Activated naive CD4-positive, alpha-beta T cell treated with anti-CD3 and anti-CD28 coated beads, Interleukin-2, amount 10 ng/mL, durations not matched to agents 7 days and 5 days (primary cell): Measurements from ENCODE around the gene PIM3.

Experiments used
- CTCF ChIA-PET: fragments of 350-600 bp; sonication (Branson Sonifier 250); formaldehyde crosslinking; loops from one replicate; lab custom pipeline; 2021; ENCODE audit warnings: antibody characterized with exemption; lab: Charles Lee
- DNase-seq: peaks from one replicate; pipeline ENCODE4 v3.0.0-alpha.2; 2020
- H3K27ac Mint-ChIP-seq: one replicate; pipeline ENCODE4 v1.8.0; 2021; ENCODE audit warnings: mild to moderate bottlenecking, moderate library complexity, mixed read lengths
- H3K27me3 Mint-ChIP-seq: one replicate; pipeline ENCODE4 v1.8.0; 2021; ENCODE audit warnings: mild to moderate bottlenecking, mixed read lengths
- H3K36me3 Mint-ChIP-seq: one replicate; pipeline ENCODE4 v1.8.0; 2021; ENCODE audit warnings: mixed read lengths
- H3K4me1 Mint-ChIP-seq: one replicate; pipeline ENCODE4 v1.8.0; 2021; ENCODE audit warnings: mixed read lengths
- H3K4me3 Mint-ChIP-seq: one replicate; pipeline ENCODE4 v1.8.0; 2021; ENCODE audit warnings: mild to moderate bottlenecking, moderate library complexity, mixed read lengths
- H3K9me3 Mint-ChIP-seq: one replicate; pipeline ENCODE4 v1.8.0; 2021; ENCODE audit warnings: mixed read lengths

PIM3 gene

DNA sequence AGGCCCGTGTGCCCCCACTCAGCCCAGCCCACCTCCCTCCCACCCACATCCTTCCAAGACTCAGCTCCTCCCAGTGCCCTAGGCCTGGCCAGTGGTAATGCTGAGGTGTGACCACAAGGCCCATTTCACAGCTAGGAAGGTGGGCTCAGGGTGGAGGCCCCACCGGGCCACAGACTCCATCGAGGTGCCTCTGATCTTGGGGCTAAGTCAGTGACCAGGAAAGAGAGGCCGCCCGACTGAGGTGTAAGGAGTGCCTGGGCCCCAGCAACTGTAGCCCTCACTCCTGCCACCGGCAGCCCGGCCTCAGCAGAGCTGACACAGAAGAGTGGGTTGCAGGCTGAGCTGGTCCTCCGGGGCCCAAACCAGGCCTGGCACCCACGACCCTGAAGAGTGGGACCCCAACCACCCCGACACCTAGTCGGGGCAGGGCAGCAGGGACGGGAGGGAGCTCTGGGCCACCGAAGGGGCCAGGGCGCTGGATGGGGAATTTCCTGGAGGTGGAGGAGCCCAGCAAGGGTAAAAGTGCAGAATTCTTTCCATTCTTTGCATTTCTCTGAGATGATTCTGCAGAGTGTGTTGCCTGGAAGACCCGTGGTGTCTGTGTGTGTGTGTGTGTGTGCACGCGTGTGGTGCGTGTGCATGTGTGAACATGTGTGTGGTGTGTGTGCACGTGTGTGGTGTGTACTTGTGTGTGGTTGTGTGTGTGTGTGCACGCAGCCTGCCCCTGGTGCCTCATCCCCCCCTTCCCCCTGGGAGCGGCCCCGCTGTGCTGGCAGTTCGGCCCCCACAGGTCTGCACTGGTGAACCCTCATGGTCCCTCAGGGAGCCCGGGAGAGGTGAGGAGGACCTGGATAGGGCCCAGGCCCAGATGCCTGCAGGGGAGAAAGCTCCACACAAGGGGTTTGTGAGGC is 8.3 kb upstream of the PIM3 start:
- DNase-seq = no peak
- Mint-ChIP-seq H3K36me3 (no peaks in the 10 kb centered on the region), H3K4me3 (no peak overlapping the region), H3K27ac (no peak overlapping the region), H3K4me1 (peaks cover 2% of the 10 kb centered on the region), H3K27me3 (no peaks in the 10 kb centered on the region), H3K9me3 (no peaks in the 10 kb centered on the region)
- CTCF ChIA-PET = interaction anchor here (0.7 kb wide), 1 partner anchor 25 kb away, joined by 3 read pairs; no protein-coding TSS in a partner anchor

DNA sequence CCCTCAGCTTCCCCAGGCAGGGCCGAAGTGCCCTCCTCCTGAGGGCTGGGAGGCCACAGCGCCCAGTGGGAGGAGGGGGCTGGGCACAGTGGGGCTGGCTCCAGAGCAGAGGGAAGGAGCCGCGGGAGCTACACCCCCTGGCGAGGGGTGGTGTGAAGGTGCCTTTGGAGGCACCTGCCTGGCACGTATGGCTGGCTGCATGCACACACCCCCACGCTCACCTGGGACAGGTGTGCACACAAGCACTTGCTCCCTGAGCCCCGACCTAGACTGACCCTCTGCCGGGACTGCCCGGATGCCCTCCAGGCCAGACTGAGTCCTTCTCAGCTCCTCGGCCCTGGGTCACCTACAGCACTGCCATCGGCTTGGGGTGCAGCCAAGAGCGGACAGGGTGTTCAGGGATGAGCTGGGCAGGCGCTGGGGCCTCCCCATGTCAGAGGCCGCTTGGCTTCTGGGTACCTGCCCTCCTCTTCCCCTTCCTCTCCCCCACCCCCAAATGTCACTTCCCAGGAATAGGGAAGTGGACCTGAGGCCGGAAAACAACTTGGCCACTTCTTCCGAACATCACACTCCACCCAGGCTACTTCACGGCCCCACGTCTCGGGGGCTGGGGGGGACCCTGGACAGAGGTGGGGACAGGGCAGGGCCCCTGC is 7.4 kb upstream of the PIM3 start:
- Mint-ChIP-seq H3K4me1 (peaks cover 2% of the 10 kb centered on the region), H3K27me3 (no peaks in the 10 kb centered on the region), H3K27ac (no peak overlapping the region), H3K36me3 (no peaks in the 10 kb centered on the region), H3K9me3 (no peaks in the 10 kb centered on the region), H3K4me3 (no peak overlapping the region)
- CTCF ChIA-PET = no interaction called here
- DNase-seq = no peak

GRCh38 chr22:49953680-49954344 is 6.8 kb upstream of the PIM3 start:
- Mint-ChIP-seq H3K27ac (no peak overlapping the region), H3K36me3 (no peaks in the 10 kb centered on the region), H3K27me3 (no peaks in the 10 kb centered on the region), H3K9me3 (no peaks in the 10 kb centered on the region), H3K4me3 (no peak overlapping the region), H3K4me1 (peaks cover 2% of the 10 kb centered on the region)
- DNase-seq = no peak
- CTCF ChIA-PET = no interaction called here

DNA sequence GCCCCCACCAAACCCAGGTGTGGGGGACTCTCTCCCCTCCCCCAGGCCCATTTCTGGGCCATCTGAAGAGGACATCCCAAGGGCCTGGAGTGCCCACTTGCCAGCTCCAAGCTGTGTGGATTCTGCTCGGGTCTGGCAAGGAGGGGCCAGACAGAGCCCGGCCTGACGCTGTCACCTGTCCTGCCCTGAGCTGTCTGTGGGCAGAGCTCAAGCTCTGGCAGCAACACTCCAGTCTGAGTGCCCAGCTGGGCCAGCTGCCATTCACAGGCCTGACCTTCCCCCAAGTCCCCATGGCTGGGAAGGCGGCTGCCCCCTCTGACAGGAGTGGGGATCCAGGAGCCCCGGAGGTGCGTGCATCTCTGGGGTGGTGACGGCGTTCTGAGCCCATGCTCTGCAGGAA is 6.2 kb upstream of the PIM3 start:
- no peaks in the 10 kb centered on the region for H3K9me3 Mint-ChIP-seq
- H3K36me3 Mint-ChIP-seq = no peaks in the 10 kb centered on the region
- no peak overlapping the region for H3K27ac Mint-ChIP-seq
- DNase-seq = no peak
- H3K4me3 Mint-ChIP-seq = no peak overlapping the region
- H3K4me1 Mint-ChIP-seq = peaks cover 7% of the 10 kb centered on the region
- CTCF ChIA-PET = no interaction called here
- no peaks in the 10 kb centered on the region for H3K27me3 Mint-ChIP-seq

- H3K27ac Mint-ChIP-seq = no peak overlapping the region
- peaks cover 11% of the 10 kb centered on the region for H3K4me1 Mint-ChIP-seq
- no peaks in the 10 kb centered on the region for H3K36me3 Mint-ChIP-seq
- H3K9me3 Mint-ChIP-seq = no peaks in the 10 kb centered on the region
- no peak overlapping the region for H3K4me3 Mint-ChIP-seq
- H3K27me3 Mint-ChIP-seq = no peaks in the 10 kb centered on the region
- CTCF ChIA-PET = no interaction called here
- DNase-seq = no peak
These were observed 5.5 kb upstream of the PIM3 start for GRCh38 chr22:49954991-49955580.

DNA sequence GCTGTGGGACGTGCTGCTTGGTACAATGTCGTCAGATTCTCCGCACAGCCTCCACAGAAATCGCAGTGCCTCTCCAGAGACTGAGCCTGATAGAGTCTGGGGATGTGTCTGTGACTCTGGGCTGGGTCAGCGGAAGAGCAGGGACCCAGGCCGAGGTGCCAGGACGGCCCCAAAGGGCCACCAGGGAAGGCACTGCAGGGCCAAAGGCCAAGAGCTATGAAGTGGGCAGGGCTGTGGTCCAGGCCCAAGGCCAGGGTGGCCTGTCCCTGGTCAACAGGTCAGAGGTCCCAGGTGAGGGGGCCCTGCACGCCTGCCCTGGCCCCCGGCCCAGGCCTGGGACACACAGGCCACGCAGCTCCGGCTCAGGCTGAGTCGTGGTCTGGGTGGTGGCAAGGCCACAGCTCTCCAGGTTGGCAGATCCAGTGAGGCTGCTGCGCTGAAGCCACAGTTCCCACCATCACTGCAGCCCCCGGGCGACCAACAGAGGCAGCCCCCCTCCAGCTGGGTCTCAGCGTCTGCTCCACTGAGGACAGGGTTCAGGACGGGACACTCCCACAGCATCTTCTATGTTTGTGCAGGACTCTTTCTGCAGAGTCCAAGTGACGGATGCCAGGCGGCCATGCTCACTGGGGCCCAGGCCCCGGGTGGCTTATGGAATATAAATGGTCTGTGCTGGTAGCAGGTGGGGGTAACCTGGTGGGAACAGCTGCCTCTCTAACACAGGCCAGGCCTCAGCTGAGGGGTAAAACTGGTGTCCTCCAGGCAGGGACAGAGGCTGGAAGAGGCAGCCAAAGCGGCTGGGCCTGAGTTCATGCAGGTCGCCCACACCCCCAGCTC is 4.8 kb upstream of the PIM3 start:
- Mint-ChIP-seq H3K4me3 (no peak overlapping the region), H3K4me1 (peaks cover 11% of the 10 kb centered on the region), H3K27ac (no peak overlapping the region), H3K27me3 (no peaks in the 10 kb centered on the region), H3K36me3 (no peaks in the 10 kb centered on the region), H3K9me3 (no peaks in the 10 kb centered on the region)
- DNase-seq = no peak
- CTCF ChIA-PET = no interaction called here

DNA sequence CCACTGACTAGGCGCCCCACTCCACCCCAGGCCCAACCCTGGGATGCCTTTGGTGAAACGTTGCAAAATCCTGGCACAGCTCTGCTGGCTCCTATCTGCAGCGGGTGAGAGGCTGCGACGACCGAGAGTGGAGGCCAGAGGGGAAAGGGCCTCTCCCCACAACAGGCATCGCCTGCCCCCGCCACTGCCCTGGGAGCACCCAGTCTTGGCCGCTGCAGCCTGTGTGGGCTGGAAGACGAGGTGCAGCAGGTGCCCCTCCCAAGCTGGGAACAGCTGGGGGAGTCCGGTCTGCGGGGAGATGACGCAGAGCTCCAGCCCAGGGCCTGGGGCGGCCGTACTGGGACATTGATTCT is 4.2 kb upstream of the PIM3 start:
- CTCF ChIA-PET = no interaction called here
- DNase-seq = no peak
- Mint-ChIP-seq H3K36me3 (peaks cover under 1% of the 10 kb centered on the region), H3K4me3 (no peak overlapping the region), H3K9me3 (no peaks in the 10 kb centered on the region), H3K4me1 (peaks cover 11% of the 10 kb centered on the region), H3K27ac (no peak overlapping the region), H3K27me3 (no peaks in the 10 kb centered on the region)

GRCh38 chr22:49956914-49957825 is 3.4 kb upstream of the PIM3 start:
- no peak overlapping the region for H3K4me3 Mint-ChIP-seq
- no peaks in the 10 kb centered on the region for H3K27me3 Mint-ChIP-seq
- H3K4me1 Mint-ChIP-seq = peaks cover 14% of the 10 kb centered on the region
- H3K9me3 Mint-ChIP-seq = no peaks in the 10 kb centered on the region
- no peak for DNase-seq
- H3K36me3 Mint-ChIP-seq = peaks cover 6% of the 10 kb centered on the region
- peak overlapping the region; percentile 5 for H3K27ac Mint-ChIP-seq
- CTCF ChIA-PET = no interaction called here

GRCh38 chr22:49957826-49958365 is 2.7 kb upstream of the PIM3 start:
- Mint-ChIP-seq H3K36me3 (peaks cover 6% of the 10 kb centered on the region), H3K4me3 (no peak overlapping the region), H3K27me3 (no peaks in the 10 kb centered on the region), H3K27ac (no peak overlapping the region), H3K9me3 (no peaks in the 10 kb centered on the region), H3K4me1 (peaks cover 17% of the 10 kb centered on the region)
- CTCF ChIA-PET = no interaction called here
- no peak for DNase-seq

DNA sequence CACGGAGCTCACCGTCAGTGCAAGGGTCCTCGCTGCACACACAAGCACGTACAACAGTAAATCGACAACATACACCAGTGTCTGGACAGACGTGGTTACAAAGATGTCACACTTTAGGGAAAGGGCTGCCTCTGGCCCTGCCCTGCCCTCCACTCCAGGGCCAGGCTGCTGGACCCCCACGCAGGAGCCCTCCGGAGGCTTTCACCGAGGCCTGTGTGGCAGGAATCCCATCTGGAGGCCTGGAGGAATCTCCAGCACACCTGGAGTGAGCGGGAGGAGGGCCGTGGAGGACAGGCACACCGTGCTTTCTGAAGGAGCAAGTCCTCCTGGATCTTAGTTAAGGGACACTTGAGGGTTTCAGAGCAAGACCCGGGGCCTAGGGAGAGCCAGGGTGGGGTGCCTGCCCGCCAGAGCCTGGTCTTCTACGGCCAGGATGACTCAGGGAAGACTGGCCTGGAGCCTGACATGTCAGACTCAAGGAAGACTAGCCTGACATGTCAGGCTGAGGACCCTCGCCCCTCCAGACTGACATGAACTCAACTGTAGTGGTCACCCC is 2.1 kb upstream of the PIM3 start:
- no peaks in the 10 kb centered on the region for H3K27me3 Mint-ChIP-seq
- DNase-seq = no peak
- H3K36me3 Mint-ChIP-seq = peaks cover 8% of the 10 kb centered on the region
- CTCF ChIA-PET = no interaction called here
- peak overlapping the region; percentile 73 for H3K4me3 Mint-ChIP-seq
- H3K4me1 Mint-ChIP-seq = peaks cover 23% of the 10 kb centered on the region
- H3K9me3 Mint-ChIP-seq = no peaks in the 10 kb centered on the region
- peak overlapping the region; percentile 71 for H3K27ac Mint-ChIP-seq

DNA sequence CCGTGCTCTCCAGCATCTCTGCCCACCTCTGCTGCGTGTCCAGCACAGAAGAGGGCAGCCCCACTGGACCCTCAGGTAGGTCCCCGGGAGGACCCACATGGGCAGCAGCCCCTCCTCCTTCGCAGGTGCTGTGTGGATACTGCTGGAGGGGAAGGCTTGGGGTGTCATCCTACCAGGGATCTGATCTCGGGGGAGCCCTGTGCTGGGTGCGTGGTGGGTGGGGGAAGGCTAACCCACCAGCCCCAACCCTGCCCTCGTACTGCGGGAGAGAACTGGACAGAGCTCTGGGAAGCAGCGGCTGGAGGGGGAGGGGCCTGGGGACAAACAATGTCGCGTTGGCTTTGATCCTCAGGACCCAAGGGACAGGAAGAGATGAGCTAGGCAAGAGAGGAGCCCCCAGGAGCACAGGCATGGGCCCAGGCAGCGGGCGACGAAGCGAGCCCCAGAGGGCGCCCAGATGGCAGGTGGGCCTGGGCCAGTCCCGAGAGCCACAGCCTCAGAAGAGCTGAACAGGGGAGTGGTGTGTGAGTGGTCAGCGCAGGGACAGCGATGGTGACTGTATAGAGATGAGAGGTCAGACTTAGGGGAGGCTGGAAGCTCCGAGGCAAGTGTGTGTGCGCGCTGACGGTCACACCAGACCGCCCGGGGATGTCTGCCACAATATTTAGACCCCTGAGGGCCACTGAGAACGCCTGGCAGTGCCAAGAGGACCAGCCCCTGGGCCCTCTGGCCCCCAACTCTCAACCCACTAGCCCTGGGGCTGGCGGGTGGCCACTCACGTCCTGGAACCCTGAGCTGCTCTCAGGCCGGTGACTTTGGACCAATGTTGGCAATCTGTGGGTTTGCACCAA is 1.4 kb upstream of the PIM3 start:
- no peaks in the 10 kb centered on the region for H3K9me3 Mint-ChIP-seq
- no peaks in the 10 kb centered on the region for H3K27me3 Mint-ChIP-seq
- peak overlapping the region; percentile 73 for H3K4me3 Mint-ChIP-seq
- CTCF ChIA-PET = no interaction called here
- DNase-seq = no peak
- peak overlapping the region; percentile 76 for H3K27ac Mint-ChIP-seq
- peaks cover 15% of the 10 kb centered on the region for H3K36me3 Mint-ChIP-seq
- peaks cover 30% of the 10 kb centered on the region for H3K4me1 Mint-ChIP-seq

DNA sequence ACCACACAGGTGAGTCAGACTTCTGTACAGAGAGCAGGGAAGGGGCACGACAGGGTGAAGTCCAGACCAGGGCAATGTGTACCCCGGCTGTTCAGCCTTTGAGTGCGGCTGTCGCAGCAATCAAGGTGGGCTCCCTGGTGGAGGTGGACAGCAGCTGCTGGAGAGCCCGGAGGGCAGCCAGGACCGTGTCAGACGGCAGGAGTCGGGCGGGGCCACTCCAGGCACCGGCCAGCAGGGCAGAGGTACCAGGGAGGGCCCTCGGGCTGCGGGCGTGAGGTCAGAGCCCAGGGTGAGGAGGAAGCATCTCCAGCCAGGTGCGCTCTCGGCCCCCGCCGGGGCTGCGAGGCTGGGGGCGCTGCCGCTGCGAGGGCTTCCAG is 802 bp upstream of the PIM3 start:
- CTCF ChIA-PET = no interaction called here
- Mint-ChIP-seq H3K27me3 (no peaks in the 10 kb centered on the region), H3K9me3 (no peaks in the 10 kb centered on the region)

More for the DNA sequence above, 802 bp upstream of the PIM3 start:
- Mint-ChIP-seq H3K27ac (peak overlapping the region; percentile 76), H3K36me3 (peaks cover 16% of the 10 kb centered on the region), H3K4me3 (peak overlapping the region; percentile 73), H3K4me1 (peaks cover 35% of the 10 kb centered on the region)
- peak; percentile 48 for DNase-seq
